Left renal cortex interstitium (tissue), 4 donors: ENCODE data around the gene ANXA6. TPM values are rescaled to one million over a fixed set of nuclear protein-coding genes. Genes with fewer than 3 reads are reported as not detected.

Source experiments
- DNase-seq, 4 donors: peaks; one replicate each; pipeline ENCODE4 v3.0.0-alpha.2; 2013; ENCODE audit warnings: low read depth in 4 of 4, low spot score in 2 of 4, missing footprints in 1 of 4
- polyA plus RNA-seq, 4 donors: library from polyadenylated mRNA; unstranded; fragments of 120-200 nt; gene quantifications; one replicate each; pipeline ENCODE4 v1.2.1, GENCODE V29; 2013; ENCODE audit not compliant: insufficient read length in 4 of 4

Gene ANXA6
- polyA plus RNA-seq, 4 donors = 130 to 161 (median 150) TPM

- no peak for DNase-seq
Measured at GRCh38 chr5:151071021-151071420, 86.6 kb downstream of the ANXA6 start.

GRCh38 chr5:151070449-151070848 lies 87.1 kb downstream of the ANXA6 start:
- no peak for DNase-seq

GRCh38 chr5:151068433-151069197 lies 89.0 kb downstream of the ANXA6 start:
- no peak for DNase-seq

- no peak for DNase-seq
Measured at GRCh38 chr5:151067632-151068432, 89.7 kb downstream of the ANXA6 start.

- no peak for DNase-seq
Measured at GRCh38 chr5:151066920-151067319, 90.7 kb downstream of the ANXA6 start.

GRCh38 chr5:151065609-151066008 lies 92.0 kb downstream of the ANXA6 start:
- no peak for DNase-seq

- DNase-seq = no peak
Measured at GRCh38 chr5:151064916-151065499, 92.6 kb downstream of the ANXA6 start.

GRCh38 chr5:151063142-151063989 lies 94.2 kb downstream of the ANXA6 start:
- no peak for DNase-seq

GRCh38 chr5:151062405-151063141 lies 95.0 kb downstream of the ANXA6 start:
- DNase-seq = no peak

GRCh38 chr5:151060742-151061141 lies 96.8 kb downstream of the ANXA6 start:
- DNase-seq = no peak

- DNase-seq = no peak
Measured at GRCh38 chr5:151058891-151059489, 98.6 kb downstream of the ANXA6 start.

- no peak for DNase-seq
Measured at GRCh38 chr5:151058301-151058700, 99.3 kb downstream of the ANXA6 start.

- DNase-seq = no peak
Measured at GRCh38 chr5:151056379-151057325, 100.9 kb downstream of the ANXA6 start.

GRCh38 chr5:151055336-151055735 lies 102.2 kb downstream of the ANXA6 start:
- DNase-seq = no peak

GRCh38 chr5:151054709-151055108 lies 102.9 kb downstream of the ANXA6 start:
- DNase-seq = no peak

GRCh38 chr5:151053796-151054462 lies 103.7 kb downstream of the ANXA6 start:
- DNase-seq = no peak

- DNase-seq = no peak
Measured at GRCh38 chr5:151052836-151053235, 104.7 kb downstream of the ANXA6 start.
